HCT116 (cell line): ENCODE results near the gene SAP30L. TPM values are rescaled to one million over a fixed set of nuclear protein-coding genes. Genes with fewer than 3 reads are reported as not detected.

ENCODE experiments used
- ATAC-seq: fragments of 200-7000 bp; cut with Tn5 transposase; 2 replicates; pipeline ENCODE4 v1.9.1; 2020; ENCODE audit warnings: mild to moderate bottlenecking, moderate library complexity
- BruUV-seq: library from RNA; stranded (reverse); fragments of 400-500 nt; replicated peaks from 2 replicates; lab custom pipeline; 2021; lab: Mats Ljungman, UMichigan
- CTCF ChIA-PET: fragments of 300-600 bp; sonication (Branson Sonifier 250); formaldehyde crosslinking; loops from one replicate; lab custom pipeline; 2021; ENCODE audit warnings: antibody characterized with exemption; lab: Charles Lee
- POLR2A ChIA-PET: fragments of 300-600, 350-600 bp; sonication (Branson Sonifier 250); formaldehyde crosslinking; loops from one replicate; lab custom pipeline; 2021; ENCODE audit warnings: antibody characterized with exemption; lab: Charles Lee
- RAD21 ChIA-PET, 2 experiments: fragments of 300-600 bp; sonication (Branson Sonifier 250); formaldehyde crosslinking; loops; one replicate each; lab custom pipeline; 2023; ENCODE audit warnings: low total read pairs in 2 of 2; ENCODE audit not compliant: uncharacterized antibody in 2 of 2, unreplicated experiment in 2 of 2, low non-redundant PET in 1 of 2; lab: Charles Lee
- DNase-seq: peaks from one replicate; pipeline ENCODE4 v3.0.0-alpha.2; 2010; ENCODE audit warnings: low read depth, low spot score
- H2AFZ ChIP-seq: fragments of 200-600 bp; shearing (Covaris generic), sonication (generic); 2 replicates; pipeline ENCODE4 v1.6.1; 2017; ENCODE audit warnings: low read depth, mixed run types, mixed read lengths, antibody characterized with exemption, low read length; ENCODE audit not compliant: poor library complexity, severe bottlenecking
- H3K27ac ChIP-seq: 2 replicates; pipeline ENCODE4 v1.5.1; 2012; ENCODE audit warnings: low read depth, low read length
- H3K27me3 ChIP-seq: fragments of 200-600 bp; sonication (generic); 2 replicates; pipeline ENCODE4 v1.6.1; 2016; ENCODE audit warnings: mixed run types, low read length, mixed read lengths; ENCODE audit not compliant: insufficient read depth
- H3K36me3 ChIP-seq, 2 experiments: fragments of 200-500 bp in 1 of 2; fragments of 200-600 bp in 1 of 2; sonication (Bioruptor generic) in 1 of 2; sonication (generic) in 1 of 2; 2 replicates each; pipeline versions ENCODE4 v1.5.1 to v1.6.1; 2014 to 2016; ENCODE audit warnings: low read length in 2 of 2, inconsistent platforms in 1 of 2, mixed read lengths in 1 of 2, mixed run types in 1 of 2; ENCODE audit not compliant: insufficient read depth in 2 of 2, control insufficient read depth in 1 of 2
- H3K4me1 ChIP-seq, 2 experiments: fragments of 200-600 bp in 1 of 2; sonication (generic) in 1 of 2; 2 replicates each; pipeline versions ENCODE4 v1.5.1 to v1.6.1; 2012 to 2017; ENCODE audit warnings: low read length in 2 of 2, inconsistent platforms in 1 of 2, mild to moderate bottlenecking in 1 of 2, mixed read lengths in 1 of 2, mixed run types in 1 of 2, moderate library complexity in 1 of 2; ENCODE audit not compliant: insufficient read depth in 2 of 2, control insufficient read depth in 1 of 2
- H3K4me2 ChIP-seq: fragments of 200-600 bp; sonication (generic); 2 replicates; pipeline ENCODE4 v1.6.1; 2017; ENCODE audit warnings: mixed run types, low read length, mixed read lengths
- H3K4me3 ChIP-seq, 2 experiments: fragments of 200-600 bp in 1 of 2; sonication (generic) in 1 of 2; replicated peaks in 1 of 2; 2 replicates each; pipeline ENCODE4 v1.5.1; 2011 to 2016; ENCODE audit warnings: low read length in 2 of 2, control low read depth in 1 of 2, low read depth in 1 of 2, mild to moderate bottlenecking in 1 of 2, mixed read lengths in 1 of 2, mixed run types in 1 of 2
- H3K79me2 ChIP-seq: fragments of 200-600 bp; sonication (generic); 2 replicates; pipeline ENCODE4 v1.6.1; 2017; ENCODE audit warnings: mild to moderate bottlenecking, mixed run types, low read length, moderate library complexity, mixed read lengths; ENCODE audit not compliant: insufficient read depth
- H3K9ac ChIP-seq: fragments of 200-600 bp; sonication (generic); 2 replicates; pipeline ENCODE4 v1.6.1; 2016; ENCODE audit warnings: low read length, mixed read lengths
- H3K9me2 ChIP-seq: fragments of 200-600 bp; sonication (generic), shearing (Covaris generic); 2 replicates; pipeline ENCODE4 v1.6.1; 2017; ENCODE audit warnings: mixed run types, mild to moderate bottlenecking, moderate library complexity; ENCODE audit not compliant: insufficient read depth
- H3K9me3 ChIP-seq, 2 experiments: fragments of 200-500 bp in 1 of 2; fragments of 200-600 bp in 1 of 2; sonication (Bioruptor generic) in 1 of 2; sonication (generic) in 1 of 2; 2 replicates each; pipeline ENCODE4 v1.6.1; 2014 to 2017; ENCODE audit warnings: low read length in 2 of 2, mixed read lengths in 2 of 2, inconsistent platforms in 1 of 2, low read depth in 1 of 2, mild to moderate bottlenecking in 1 of 2, mixed run types in 1 of 2, moderate library complexity in 1 of 2; ENCODE audit not compliant: control insufficient read depth in 1 of 2, insufficient read depth in 1 of 2
- H4K20me1 ChIP-seq: fragments of 200-600 bp; sonication (generic), shearing (Covaris generic); 2 replicates; pipeline ENCODE4 v1.6.1; 2017; ENCODE audit warnings: mixed run types, mild to moderate bottlenecking, moderate library complexity; ENCODE audit not compliant: insufficient read depth
- ATF3 ChIP-seq: IDR thresholded peaks from 2 replicates; pipeline ENCODE4 v1.6.1; 2012
- CBX3 ChIP-seq: IDR thresholded peaks from 2 replicates; pipeline ENCODE4 v1.6.1; 2012; ENCODE audit warnings: low read depth
- CTCF ChIP-seq, 3 experiments: fragments of 200-600 bp in 1 of 3; sonication (generic) in 1 of 3; IDR thresholded peaks in 2 of 3; conservative IDR thresholded peaks in 1 of 3; 2 replicates each; pipeline ENCODE4 v1.5.1; 2012 to 2017; ENCODE audit warnings: low read depth in 2 of 3, low read length in 2 of 3, antibody characterized with exemption in 1 of 3, borderline replicate concordance in 1 of 3, control low read depth in 1 of 3, mild to moderate bottlenecking in 1 of 3, mixed read lengths in 1 of 3, mixed run types in 1 of 3, moderate library complexity in 1 of 3; ENCODE audit not compliant: insufficient read depth in 1 of 3
- MAX ChIP-seq: IDR thresholded peaks from 2 replicates; pipeline ENCODE4 v1.6.1; 2012
- RAD21 ChIP-seq: IDR thresholded peaks from 2 replicates; pipeline ENCODE4 v1.6.1; 2012; ENCODE audit warnings: low read depth, mild to moderate bottlenecking
- REST ChIP-seq: IDR thresholded peaks from 2 replicates; pipeline ENCODE4 v1.6.1; 2012; ENCODE audit warnings: low read depth
- TCF7L2 ChIP-seq: IDR thresholded peaks from 2 replicates; pipeline ENCODE4 v1.7.0; 2011; ENCODE audit warnings: borderline replicate concordance, inconsistent platforms; ENCODE audit not compliant: insufficient read depth, insufficient read length; ENCODE audit errors: extremely low read depth
- ZBTB33 ChIP-seq: IDR thresholded peaks from 2 replicates; pipeline ENCODE4 v1.6.1; 2011; ENCODE audit warnings: mild to moderate bottlenecking, low read length, moderate library complexity; ENCODE audit not compliant: insufficient replicate concordance; ENCODE audit errors: extremely low read depth
- intact Hi-C: fragments of 100-400 bp; cut with micrococcal nuclease; formaldehyde crosslinking; loops from 2 replicates; pipeline ENCODE4 v1.10.0; 2022
- total RNA-seq: library from RNA; stranded (reverse); gene quantifications from one replicate; pipeline ENCODE4 v1.2.1, GENCODE V29; 2021; ENCODE audit not compliant: unreplicated experiment

Gene SAP30L
- total RNA-seq, 1 experiment from 2014 or later = 25.5 TPM

GRCh38 chr5:154451957-154452356 is 6.2 kb downstream of the SAP30L start (continued):
- no peak for TF ChIP-seq REST
- TF ChIP-seq MAX = no peak

- H3K79me2 ChIP-seq = no peaks in the 10 kb centered on the region
- H3K4me3 ChIP-seq = no peak overlapping the region
- no peaks in the 10 kb centered on the region for H3K27me3 ChIP-seq
- no peak overlapping the region for H2AFZ ChIP-seq
- DNase-seq (no peak), ATAC-seq (no peak)
- H3K4me1 ChIP-seq = no peaks in the 10 kb centered on the region
- no peak overlapping the region for H3K4me2 ChIP-seq
- ChIA-PET RAD21 (no interaction called here), CTCF (no interaction called here), POLR2A (no interaction called here)
- BruUV-seq = no TSS peak
- H4K20me1 ChIP-seq = no peaks in the 10 kb centered on the region
- H3K36me3 ChIP-seq = peaks cover 3 to 8% of the 10 kb centered on the region in 2 experiments; a peak in 2 of 4 replicates
- no peak for TF ChIP-seq RAD21
- H3K9me3 ChIP-seq = no peaks in the 10 kb centered on the region
- no peak overlapping the region for H3K9ac ChIP-seq
- no peaks in the 10 kb centered on the region for H3K9me2 ChIP-seq
- H3K27ac ChIP-seq = no peak overlapping the region
- intact Hi-C loops = no loop called here
Measured at GRCh38 chr5:154455585-154455984, 9.8 kb downstream of the SAP30L start.

- H3K9me2 ChIP-seq = no peaks in the 10 kb centered on the region
- H3K4me2 ChIP-seq = no peak overlapping the region
- H3K4me3 ChIP-seq = no peak overlapping the region
- BruUV-seq = no TSS peak
- no peaks in the 10 kb centered on the region for H3K4me1 ChIP-seq
- H3K27ac ChIP-seq = no peak overlapping the region
- H4K20me1 ChIP-seq = no peaks in the 10 kb centered on the region
- H2AFZ ChIP-seq = no peak overlapping the region
- peaks cover 3 to 7% of the 10 kb centered on the region in 2 experiments; a peak in 2 of 4 replicates for H3K36me3 ChIP-seq
- no peak for DNase-seq
- ChIA-PET CTCF (no interaction called here), RAD21 (no interaction called here), POLR2A (no interaction called here)
- intact Hi-C loops = no loop called here
- H3K9ac ChIP-seq = no peak overlapping the region
- H3K79me2 ChIP-seq = no peaks in the 10 kb centered on the region
- no peaks in the 10 kb centered on the region for H3K27me3 ChIP-seq
- ATAC-seq = no peak
- no peaks in the 10 kb centered on the region for H3K9me3 ChIP-seq
- TF ChIP-seq MAX (no peak), CBX3 (no peak), CTCF (IDR thresholded peaks at IDR 0.05 in 2 of 3, conservative IDR thresholded peaks at IDR 0.05 in 1 of 3; ENCODE audit: borderline replicate concordance in 1 of 3, insufficient read depth in 1 of 3, low read depth in 2 of 3, low read length in 2 of 3) (no peak), ZBTB33 (no peak), ATF3 (no peak), TCF7L2 (no peak)
Measured at GRCh38 chr5:154456540-154456939, 10.7 kb downstream of the SAP30L start.
